Measurements from ENCODE around the gene ANKRD10.

DNA sequence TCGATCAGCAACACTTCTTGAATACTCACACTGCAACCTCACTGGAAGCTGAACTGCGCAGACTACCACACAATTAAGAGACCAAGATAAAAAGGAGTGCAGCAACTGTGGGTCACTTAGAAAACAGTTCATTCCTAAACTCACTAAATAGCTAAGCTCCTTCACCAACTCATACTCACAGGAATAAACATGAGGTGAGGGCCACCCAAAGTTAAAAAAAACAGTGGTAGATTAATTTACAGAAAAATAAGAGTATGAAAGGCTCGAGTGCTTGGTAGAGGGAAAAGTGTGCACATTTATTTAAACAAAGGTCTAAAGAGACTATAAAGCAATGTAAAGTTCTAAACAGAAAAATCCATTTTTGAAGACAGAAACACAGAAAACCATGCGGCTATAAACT lies 7.6 kb downstream of the ANKRD10 start:
- TF ChIP-seq, protein P1, sequence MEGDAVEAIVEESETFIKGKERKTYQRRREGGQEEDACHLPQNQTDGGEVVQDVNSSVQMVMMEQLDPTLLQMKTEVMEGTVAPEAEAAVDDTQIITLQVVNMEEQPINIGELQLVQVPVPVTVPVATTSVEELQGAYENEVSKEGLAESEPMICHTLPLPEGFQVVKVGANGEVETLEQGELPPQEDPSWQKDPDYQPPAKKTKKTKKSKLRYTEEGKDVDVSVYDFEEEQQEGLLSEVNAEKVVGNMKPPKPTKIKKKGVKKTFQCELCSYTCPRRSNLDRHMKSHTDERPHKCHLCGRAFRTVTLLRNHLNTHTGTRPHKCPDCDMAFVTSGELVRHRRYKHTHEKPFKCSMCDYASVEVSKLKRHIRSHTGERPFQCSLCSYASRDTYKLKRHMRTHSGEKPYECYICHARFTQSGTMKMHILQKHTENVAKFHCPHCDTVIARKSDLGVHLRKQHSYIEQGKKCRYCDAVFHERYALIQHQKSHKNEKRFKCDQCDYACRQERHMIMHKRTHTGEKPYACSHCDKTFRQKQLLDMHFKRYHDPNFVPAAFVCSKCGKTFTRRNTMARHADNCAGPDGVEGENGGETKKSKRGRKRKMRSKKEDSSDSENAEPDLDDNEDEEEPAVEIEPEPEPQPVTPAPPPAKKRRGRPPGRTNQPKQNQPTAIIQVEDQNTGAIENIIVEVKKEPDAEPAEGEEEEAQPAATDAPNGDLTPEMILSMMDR (IDR thresholded peaks at IDR 0.05) = no peak
- no peak for TF ChIP-seq POLR2A (IDR thresholded peaks at IDR 0.05)
